NCI-H1105 treated with DMSO at 0.1 percent for 48 hours (cell line): Measurements from ENCODE around the gene POR.
A peak's percentile ranks its signal among the peaks of the same experiment; 100 is the strongest.
"Not testable (repeated sequence)": the region's sequence is repeated elsewhere in the genome, so short reads cannot be mapped to it uniquely, and the experiment has no call there.

Source experiments
- DNase-seq: peaks from one replicate; lab custom pipeline; 2025; lab: John Stamatoyannopoulos, UW

The POR gene

DNA sequence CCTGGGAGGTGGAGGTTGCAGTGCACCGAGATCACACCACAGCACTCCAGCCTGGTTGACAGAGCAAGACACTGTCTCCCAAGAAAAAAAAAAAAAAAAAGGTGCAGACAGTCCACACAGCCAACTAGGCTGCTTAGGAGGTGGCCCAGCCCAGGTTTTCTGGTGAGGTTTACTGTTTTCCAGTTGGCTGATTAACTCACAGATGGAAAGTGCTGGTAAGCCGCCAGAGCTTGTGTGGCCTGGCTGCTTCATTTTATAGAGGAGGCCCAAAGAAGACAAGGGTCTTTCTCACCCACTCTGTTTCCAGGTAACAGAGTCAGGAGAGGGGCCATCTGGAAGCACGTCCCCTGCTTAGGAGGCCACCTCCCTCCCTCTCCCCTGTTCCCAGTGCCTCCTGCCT lies 29.9 kb upstream of the POR start:
- no peak for DNase-seq

DNA sequence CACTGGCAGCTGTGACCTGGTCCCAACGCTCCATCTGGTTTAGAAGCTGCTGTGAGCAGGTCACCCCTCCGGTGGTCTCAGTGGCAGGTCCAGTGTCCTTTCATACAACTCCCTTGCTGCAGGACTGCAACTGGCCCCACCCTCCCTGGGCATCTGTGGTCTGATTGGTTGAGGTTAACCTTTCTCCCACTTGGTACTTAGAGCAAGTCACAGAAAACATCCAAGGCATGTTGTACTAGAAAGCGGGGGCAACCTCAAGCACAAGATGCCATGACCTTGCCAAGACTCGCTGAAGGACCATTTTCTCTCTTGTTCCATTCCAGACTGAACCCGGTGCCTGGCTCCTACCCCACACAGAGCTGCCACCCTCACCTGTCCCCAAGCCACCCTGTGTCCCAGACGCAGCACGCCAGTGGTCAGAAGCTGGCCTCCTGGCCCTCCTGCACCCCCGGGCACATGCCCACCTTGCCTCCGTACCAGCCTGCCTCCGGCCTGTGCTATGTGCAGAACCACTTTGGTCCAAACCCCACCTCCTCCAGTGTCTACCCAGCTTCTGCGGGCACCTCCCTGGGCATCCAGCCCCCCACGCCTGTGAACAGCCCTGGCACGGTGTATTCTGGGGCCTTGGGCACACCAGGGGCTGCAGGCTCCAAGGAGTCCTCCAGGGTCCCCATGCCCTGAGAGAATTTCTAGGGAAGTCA lies 27.1 kb upstream of the POR start:
- no peak for DNase-seq

DNA sequence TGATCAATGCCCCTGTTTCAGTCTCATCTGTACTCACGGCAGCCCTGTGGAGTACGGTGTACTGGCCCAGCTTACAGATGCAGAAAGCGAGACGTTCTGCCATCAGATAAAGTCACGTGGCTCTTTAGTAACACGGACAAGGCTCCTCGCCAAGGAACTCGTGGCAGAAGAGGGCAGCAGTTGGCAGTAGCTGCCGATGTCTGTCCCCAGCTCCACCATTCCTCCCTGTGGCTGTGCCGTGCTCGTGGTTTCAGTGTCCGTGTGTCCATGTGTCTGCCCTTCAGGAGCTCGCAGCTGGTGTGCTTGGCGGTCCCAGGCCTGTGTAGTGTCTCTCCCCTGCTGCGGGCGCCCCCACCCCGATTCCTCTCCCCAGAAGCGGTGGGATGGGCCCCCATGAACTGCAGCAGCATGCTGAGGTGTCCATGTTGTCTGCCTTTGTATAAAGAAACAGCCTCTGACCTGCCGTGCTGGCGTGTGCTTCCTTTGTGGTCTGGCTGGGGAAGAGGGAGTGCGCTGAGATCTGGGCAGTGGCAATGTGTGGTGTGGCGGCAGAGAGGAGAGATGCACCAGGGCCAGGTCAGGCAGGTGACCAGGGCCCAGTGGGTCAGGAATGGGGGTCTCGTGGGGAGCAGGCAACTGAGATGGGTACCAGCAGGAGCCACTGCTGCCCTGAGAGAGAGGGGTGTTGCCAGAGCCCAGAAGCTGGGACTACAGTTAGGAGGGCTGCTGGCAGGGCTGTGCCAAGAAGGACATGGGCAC lies 26.3 kb upstream of the POR start:
- DNase-seq, result no peak

DNA sequence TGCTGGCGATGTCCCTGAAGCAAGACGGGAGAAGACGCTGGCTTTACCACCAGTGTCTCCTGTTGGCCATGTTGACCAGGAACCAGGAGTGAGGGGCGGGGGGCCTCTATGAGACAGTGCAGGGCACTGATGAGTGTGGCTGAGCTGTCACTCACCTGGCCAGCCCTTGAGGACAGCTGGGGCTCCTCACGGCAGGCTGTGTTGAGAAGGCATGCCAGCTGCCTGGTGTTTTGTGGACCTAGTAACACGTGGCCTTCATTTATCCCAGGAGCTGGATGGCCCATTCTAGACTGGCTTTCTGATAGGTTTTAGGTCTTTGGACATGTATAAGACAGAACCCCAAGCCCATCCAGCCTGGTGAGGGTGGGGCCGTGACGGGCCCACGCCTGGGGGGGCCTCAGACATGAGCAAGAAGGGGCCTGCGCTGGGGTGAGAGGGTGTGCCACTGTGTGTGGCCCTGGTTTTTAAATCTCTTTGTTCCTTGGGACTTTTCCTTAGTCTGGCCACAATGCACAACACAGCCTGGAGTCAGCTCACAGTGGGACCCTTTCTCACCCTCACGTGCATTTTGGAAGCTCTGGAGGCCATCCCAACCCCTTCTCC lies 25.6 kb upstream of the POR start:
- no peak for DNase-seq

DNA sequence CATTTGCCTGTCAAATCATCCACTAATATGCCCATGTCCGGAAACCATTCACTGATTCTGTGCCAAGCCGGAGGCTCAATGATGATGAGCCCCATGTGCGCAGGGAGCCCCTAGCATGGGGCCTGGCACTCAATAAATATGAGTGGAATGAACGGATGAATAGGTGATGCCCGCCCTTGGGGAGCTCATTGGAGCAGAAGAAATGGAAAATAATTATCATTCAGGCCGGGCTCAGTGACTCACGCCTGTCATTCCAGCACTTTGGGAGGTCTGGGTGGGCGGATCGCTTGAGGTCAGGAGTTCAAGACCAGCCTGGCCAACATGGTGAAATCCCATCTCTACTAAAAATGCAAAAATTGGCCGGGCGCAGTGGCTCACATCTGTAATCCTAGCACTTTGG lies 25.1 kb upstream of the POR start:
- DNase-seq, result no peak

DNA sequence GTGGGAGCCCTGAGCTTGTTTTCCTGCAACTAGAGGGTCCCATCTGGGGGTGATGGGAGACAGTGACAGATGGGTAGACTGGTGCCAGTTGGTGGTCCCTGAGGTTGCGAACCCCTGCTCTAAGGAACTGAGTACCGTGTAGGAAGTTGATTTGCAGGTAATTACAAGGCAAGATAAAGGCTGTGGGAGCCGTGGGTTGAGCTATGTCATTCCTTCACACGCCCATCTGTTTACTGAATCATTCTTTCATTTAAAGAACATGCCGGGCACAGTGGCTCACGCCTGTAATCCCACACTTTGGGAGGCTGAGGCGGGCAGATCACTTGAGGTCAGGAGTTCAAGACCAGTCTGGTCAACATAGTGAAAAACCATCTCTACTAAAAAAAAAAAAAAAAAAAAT lies 23.7 kb upstream of the POR start:
- not testable (repeated sequence) for DNase-seq

DNA sequence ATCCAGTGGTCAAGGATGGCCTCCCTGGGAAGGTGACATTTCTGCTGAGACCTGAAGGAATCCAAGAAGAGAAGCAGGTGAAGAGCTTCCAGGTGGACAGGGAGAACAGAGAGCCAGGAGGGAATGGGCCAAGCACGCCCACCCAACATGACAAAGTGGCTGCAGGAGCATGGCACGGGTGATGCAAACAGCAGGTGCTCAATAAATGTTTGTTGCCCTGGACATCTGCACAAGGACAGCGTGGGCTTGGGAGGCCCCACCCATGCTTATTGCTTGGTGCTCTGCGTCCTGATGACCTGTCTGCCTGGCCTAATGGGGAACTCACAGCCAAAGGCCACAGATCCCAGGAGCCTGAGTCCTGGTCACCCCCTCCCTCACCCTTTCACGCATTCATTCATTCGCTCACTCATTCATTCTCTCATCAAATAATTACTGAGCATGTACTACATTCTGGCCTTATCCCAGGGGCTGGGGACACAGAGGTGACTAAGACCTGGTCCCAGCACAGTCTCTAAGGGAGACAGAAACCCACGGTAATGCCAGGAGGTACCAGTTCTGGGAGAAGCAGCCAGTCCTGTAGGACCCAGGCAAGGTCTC lies 23.0 kb upstream of the POR start:
- no peak for DNase-seq

DNA sequence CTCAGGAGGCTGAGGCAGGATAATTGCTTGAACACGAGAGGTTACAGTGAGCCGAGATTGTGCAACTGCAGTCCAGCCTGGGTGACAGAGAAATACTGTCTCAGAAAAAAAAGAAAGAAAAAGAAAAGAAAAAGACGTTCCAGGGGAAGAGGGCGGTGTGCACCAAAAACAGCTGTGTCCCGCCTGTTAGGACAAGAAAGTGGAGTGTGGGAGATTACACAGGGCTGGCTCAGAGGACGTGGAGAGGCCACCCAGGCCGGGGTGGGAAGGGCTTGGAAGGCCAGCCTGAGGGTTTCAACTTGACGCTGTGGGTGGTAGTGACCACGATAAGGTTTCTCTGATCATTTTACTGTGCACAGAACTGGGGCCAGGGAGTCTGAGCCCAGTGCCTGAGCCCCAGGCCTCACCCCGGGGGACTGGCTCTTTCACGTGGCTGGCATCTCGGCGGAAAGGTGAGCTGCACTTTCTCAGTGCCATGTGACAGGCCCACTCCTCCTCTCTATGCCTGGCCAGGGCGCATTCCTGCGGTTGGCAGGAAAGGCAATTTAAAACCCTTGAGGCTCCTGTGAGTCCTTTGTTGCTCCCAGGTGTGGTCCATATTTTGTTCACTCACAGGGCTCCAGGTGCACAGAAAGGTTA lies 22.2 kb upstream of the POR start:
- DNase-seq, result no peak

DNA sequence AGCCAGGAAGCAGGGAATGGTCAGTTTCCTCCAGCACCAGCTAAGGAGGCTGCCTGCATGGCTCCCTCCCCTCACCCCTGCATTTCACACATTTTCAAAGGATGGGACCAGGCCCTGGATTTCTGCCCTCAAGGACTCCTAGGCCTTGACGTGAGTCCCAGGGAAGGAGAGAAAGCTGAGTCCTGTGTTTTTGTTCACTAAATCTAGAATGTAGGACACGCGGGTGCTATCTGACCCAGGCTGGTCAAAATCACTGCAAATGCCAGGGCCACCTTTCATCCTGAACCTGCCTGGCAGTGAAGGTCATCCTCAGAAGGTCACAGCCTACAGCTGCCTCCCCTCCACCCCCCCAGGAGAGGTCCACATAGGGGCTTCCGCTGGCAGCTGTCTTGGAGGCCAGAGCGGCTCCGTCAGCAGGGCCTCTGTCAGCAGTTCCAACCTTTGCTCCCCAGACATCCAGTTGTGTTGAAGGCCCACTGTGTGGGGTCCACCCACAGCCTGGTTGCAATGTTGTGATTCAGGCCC lies 18.1 kb upstream of the POR start:
- DNase-seq, result no peak

DNA sequence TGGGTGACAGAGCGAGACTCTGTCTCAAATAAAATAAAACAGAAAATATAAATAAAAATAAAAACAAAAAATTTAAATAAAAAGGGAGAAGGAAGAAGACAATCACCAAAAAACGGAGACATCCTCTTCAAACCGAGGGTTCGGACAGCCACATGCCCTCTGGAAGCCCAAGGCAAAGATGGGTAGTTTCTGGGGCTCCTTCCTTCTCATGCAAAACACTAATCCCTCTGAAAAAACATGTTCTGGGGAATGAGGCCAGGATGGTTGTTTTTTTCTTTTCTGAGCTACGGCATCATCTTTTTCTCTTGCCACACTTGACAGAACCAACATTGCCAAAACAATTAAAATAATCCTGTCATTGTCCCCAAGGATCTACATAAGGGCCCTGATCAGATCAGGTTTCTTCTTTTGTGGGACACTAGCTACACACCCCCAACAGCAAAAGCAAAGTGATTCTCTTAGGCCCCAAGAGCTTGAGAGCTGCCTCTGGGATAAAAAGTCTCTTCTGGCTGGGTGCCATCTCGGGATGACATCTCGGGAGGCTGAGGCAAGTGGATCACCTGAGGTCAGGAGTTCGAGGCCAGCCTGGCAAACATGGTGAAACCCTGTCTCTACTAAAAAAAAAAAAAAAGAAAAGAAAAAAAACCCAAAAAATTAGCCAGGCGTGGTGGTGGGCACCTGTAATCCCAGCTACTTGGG lies 14.2 kb upstream of the POR start:
- DNase-seq, result no peak

DNA sequence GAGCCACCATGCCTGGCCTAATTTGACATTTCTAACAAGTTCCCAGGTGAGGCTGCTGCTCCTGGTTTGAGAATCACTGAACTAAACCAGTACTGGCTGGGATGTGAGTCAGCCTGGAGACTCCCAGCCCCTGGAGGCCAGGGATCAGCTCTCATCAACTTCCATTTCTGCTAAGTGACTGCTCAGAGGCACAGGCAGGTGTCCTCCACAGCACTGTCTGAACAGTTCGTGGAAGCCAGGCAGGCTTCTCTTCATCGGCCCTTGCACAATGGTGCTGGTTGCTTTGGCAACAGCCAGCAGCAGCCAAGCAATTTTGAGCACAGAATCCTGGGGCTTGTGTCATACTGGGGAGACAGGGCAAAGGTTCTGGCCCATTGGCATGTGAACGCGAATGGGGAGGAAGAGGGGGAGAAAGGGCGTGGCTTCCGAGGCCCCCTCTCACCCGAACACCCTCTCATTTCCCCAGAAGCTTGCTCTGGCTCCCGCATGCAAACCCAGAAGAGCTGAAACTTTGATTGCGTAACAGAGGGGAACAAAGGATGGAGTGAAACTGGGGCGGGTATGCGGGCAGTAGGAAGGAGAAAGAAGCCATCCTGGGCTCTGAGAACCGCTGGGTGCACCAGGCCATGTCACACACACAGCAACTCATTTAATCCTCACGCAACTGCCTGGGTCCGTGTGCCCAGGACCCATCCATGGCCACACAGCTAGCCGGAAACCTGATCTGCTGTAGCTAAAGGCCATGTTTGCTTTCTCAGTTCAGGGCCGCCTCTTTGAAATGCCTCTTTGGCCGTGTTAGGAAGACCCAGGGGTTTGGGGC lies 9.0 kb upstream of the POR start:
- DNase-seq, result peak; percentile 22

DNA sequence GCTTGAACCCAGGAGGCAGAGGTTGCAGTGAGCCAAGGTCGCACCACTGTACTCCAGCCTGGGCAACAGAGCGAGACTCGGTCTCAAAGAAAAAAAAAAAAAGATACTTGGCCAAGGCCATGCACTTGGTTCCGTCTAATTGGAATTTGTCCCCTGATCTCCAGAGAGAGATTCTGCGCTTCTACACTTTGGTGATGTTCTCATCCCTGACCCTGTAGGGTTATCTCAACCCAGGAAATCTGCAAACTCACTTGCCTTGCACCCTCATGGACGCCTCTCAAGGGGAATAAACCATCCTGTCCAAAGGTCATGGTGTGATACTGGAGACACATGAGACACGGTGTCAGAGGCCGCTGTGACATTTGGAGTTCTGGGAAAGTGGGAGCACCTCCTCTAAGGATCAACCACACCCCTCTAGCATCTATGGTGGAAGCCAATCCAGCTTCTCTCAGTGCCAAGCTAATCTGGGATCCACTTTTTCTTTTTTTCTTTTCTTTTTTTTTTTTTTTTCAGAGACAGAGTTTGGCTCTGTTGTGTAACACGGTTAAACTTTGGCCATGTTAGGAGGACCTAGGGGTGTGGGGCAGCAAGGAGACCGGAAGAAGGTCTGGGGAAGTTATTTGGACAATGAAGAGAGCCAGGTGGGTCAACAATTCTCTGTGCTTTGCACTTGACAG lies 7.8 kb upstream of the POR start:
- no peak for DNase-seq

DNA sequence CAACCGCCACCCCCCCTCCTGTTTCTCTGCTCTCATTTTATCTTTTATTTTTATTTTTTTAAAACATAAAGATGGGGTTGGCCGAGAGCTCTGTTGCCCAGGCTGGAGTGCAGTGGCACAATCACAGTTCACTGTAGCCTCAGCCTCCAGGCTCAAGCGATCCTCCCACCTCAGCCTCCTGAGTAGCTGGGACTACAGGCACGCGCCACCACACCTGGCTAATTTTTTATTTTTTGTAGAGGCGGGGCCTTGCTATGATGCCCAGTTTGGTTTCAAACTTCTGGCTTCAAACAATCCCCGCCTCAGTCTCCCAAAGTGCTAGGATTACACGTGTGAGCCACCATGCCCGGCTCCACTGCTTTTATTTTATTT lies 7.3 kb upstream of the POR start:
- DNase-seq, result not testable (repeated sequence)

DNA sequence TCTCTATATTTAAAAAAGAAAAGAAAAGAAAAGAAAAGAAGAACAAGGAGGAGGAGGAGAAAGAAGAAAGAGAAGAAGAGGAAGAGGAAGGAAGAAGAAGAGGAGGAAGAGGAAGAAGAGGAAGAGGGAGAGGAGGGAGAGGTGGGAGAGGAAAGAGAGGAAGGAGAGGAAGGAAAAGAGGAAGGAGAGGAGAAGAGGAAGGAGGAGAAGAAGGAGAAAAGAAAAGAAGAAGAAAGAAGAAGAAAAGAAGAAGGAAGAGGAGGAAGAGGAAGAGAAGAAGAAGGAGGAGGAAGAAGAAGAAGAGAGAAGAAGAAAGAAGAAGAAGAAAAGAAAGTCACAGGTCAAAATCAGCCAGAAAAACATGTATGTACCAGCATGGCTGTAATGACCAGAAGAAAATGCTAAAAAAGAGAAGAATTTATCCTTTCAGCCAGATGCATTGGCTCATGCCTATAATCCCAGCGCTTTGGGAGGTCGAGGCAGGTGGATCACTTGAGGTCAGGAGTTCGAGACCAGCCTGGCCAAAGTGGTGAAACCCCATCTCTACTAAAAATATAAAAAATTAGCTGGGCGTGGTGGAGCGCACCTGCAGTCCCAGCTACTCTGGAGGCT lies 5.3 kb upstream of the POR start:
- DNase-seq, result no peak

DNA sequence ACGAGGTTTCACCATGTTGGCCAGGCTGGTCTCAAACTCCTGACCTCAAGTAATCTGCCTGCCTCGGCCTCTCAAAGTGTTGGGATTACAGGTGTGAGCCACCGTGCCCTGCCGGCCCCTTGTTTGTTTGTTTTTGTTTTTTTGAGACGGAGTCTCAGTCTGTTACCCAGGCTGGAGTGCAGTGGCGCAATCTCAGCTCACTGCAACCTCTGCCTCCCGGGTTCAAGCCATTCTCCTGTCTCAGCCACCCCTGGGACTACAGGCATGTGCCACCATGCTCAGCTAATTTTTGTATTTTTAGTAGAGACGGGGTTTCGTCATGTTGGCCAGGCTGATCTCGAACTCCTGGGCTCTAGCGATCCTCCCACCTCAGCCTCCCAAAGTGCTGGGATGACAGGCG lies 3.8 kb upstream of the POR start:
- not testable (repeated sequence) for DNase-seq

DNA sequence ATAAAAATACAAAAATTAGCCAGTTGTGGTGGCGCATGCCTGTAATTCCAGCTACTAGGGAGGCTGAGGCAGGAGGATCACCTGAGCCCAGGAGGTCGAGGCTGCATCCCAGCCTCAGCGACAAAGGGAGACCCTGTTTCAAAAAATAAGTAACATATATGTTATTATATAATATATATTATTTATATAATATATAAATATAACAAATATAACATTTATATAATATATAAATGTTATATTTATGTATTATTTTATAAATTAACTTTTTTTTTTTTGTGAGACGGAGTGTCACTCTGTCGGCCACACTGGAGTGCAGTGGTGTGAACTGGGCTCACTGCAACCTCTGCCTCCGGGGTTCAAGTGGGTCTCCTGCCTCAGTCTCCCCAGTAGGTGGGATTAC lies 1.5 kb upstream of the POR start:
- no peak for DNase-seq

DNA sequence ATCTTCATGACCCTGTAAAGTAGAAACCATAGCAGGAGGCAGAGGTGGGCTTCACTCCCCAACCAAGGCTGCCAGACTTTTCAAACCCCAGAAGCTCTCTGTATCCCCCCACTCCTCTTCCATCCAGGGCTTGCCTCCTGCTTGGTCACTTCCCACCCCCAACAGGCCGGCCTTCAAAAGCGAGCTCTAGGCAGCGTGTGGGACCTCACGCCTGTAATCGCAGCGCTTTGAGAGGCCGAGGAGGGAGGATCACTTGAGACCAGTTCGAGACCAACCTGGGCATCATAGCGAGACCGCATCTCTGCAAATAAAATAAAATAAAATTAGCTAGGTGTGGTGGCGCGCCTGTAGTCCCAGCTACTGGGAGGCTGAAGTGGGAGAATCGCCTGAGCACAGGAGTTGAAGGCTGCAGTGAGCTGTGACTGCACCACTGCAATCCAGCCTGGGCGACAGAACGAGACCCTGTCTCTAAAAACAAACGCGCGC lies 743 bp upstream of the POR start:
- no peak for DNase-seq

DNA sequence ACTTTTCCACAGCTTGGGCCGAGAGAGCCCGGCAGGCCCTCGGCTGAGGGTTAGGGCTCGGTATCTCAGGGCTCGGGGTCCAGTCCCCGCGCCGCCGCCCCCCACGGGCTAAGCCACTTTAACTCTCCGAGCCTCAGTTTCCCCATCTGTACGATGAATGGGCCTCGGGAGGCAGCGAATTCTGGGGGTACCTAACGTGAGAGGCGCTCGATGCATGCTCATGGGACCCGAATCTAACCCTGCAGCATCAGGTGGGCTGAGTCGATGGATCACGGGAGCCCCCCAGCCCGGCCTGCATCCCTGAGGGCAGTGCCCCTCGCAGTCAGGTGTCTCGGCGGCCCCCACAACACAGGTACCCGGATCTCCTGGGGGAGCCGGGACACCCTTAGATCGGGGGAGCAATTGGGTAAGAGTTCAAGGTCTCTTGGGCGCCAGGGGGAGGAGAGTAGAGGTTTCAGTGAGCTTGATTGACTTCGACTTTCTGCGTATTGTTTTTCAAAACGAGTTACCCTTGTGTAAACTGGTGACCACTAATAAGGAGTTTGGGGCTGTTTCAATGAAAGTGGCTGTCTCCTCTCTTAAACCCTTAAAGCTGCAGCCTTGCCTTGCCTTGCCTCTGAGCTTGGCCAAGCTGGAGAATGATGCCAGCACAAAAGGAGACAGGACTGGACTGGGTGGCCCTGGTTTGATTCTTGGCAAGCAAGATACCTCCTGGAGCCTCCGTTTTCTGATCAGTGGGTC lies 631 bp downstream of the POR start:
- DNase-seq, result no peak

DNA sequence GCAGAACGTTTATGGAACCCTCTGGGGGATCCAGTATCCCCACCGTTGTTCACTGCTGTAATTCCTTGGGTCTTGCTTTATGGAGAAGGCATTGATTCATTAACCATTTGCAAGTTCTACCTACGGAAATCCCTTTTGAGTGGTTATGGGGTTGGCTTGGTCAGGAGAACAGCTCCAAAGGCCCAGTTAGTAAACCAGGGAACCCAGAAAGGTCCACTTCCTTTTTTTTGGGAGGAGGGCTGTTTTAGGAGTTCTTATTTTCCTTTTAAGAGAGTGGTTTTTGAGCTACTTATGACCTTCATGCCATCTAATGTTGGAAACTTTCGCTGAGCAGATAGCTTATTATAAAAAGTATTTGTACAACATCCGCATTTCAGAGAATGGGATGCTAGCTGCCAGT lies 1.3 kb downstream of the POR start:
- no peak for DNase-seq
